Pulmonary artery endothelial cell (primary cell): ENCODE data around the gene CCDC77. TPM values are rescaled to one million over a fixed set of nuclear protein-coding genes. Genes with fewer than 3 reads are reported as not detected.

Source experiments
- DNase-seq: peaks from one replicate; pipeline ENCODE4 v3.0.0-alpha.2; 2011; ENCODE audit warnings: low read depth, low spot score
- total RNA-seq: library from RNA; depleted of rRNA; stranded (reverse); fragments of >200 nt; gene quantifications from 2 replicates; pipeline ENCODE4 v1.2.3, GENCODE V29; 2014

Gene CCDC77
- total RNA-seq, 1 donor from 2014 or later, result 9.2 TPM

DNA sequence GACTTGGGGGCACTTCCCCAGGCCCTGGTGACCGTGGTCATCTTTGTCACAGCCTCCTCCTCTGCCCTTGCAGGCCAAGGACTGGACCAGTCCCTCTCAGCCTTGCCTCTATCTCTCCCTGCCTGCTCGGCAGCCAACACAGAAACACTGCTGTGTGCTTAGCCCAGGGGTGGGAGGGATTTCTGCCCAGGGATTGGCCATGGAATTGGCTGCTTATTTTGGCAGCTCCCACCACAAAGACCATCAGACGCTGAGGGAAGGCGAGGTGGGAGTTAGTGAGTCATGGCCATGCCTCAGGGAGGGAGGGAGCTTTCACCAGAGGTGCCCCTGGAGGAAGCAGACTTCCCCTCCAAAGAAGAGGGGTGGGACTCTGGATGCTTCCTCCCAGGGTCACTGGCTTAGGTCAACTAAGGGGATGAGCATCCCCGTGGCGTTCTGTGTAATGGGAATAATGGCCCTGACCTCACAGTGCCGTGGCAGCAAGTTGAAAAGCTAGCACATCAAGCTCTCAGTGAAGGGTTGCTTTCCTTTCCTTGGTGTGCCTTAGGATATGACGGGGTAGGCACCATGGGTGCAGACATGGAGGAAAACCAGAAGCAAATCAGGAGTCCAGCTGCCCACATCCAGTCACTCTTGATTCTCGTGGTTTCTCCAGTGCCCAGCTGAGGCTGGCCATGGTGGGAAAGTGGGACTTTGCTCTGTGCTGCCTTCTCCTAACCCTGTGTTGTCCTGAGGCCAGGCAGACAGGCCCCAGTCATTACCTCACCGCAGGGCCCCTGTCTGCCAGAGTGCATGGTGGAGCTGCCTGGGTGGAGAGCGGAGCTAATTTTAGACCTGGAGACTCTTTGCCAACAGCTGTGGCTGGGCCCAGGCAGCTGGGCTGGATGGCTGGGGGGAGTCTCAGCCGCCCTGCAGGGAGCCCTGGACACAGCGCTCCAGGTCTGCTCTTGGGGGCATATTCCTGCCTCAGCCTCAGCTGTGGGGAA, 79.7 kb downstream of the CCDC77 start:
- no peak for DNase-seq

GRCh38 chr12:482061-482460, 80.6 kb downstream of the CCDC77 start:
- DNase-seq, result no peak

- DNase-seq, result no peak
These were observed 82.7 kb downstream of the CCDC77 start for GRCh38 chr12:484096-484495.

- no peak for DNase-seq
These were observed 88.8 kb downstream of the CCDC77 start for GRCh38 chr12:490260-490659.

Other genes starting within 250 kb of the CCDC77 start
- gene SLC6A12, start 187.5 kb upstream of the CCDC77 start, total RNA-seq, result not detected in 2 replicates
- gene SLC6A13, start 138.8 kb upstream of the CCDC77 start, total RNA-seq, result not detected in 2 replicates
- 44.8 and 71.2 TPM in 2 replicates for gene KDM5A, start 12.3 kb upstream of the CCDC77 start, total RNA-seq
- not detected in 2 replicates for gene B4GALNT3, start 58.3 kb downstream of the CCDC77 start, total RNA-seq